HCEC 1CT (cell line): ENCODE data around the gene ZBTB42.

Experiments
- DNase-seq: peaks from one replicate; pipeline ENCODE4 v3.0.0-alpha.2; 2017

ZBTB42 gene

GRCh38 chr14:104845834-104846441 lies 45.0 kb downstream of the ZBTB42 start:
- DNase-seq = no peak

GRCh38 chr14:104852280-104852663 lies 51.4 kb downstream of the ZBTB42 start:
- no peak for DNase-seq
